Mesenchymal stem cell (in vitro differentiated cells and primary cell): ENCODE data around the gene PI4KA.
"Not testable (repeated sequence)": the region's sequence is repeated elsewhere in the genome, so short reads cannot be mapped to it uniquely, and the experiment has no call there.

Source experiments
- DNase-seq: peaks from one replicate; pipeline ENCODE4 v3.0.0-alpha.2; 2013
- H2AFZ ChIP-seq: one replicate; pipeline ENCODE4 v1.6.1; 2013; ENCODE audit warnings: low read depth, mild to moderate bottlenecking, control low read depth, inconsistent platforms, low read length, moderate library complexity
- H2AK5ac ChIP-seq: 2 replicates; pipeline ENCODE4 v1.6.1; 2013; ENCODE audit warnings: low read length, moderate library complexity, mild to moderate bottlenecking, inconsistent platforms; ENCODE audit not compliant: severe bottlenecking
- H2BK120ac ChIP-seq: one replicate; pipeline ENCODE4 v1.6.1; 2013; ENCODE audit warnings: low read depth, mild to moderate bottlenecking, inconsistent platforms, low read length, moderate library complexity
- H2BK12ac ChIP-seq, 2 experiments: one replicate each; pipeline ENCODE4 v1.6.1; 2013; ENCODE audit warnings: inconsistent platforms in 2 of 2, low read length in 2 of 2, mild to moderate bottlenecking in 2 of 2, moderate library complexity in 2 of 2, control low read depth in 1 of 2
- H2BK15ac ChIP-seq: one replicate; pipeline ENCODE4 v1.6.1; 2013; ENCODE audit warnings: mild to moderate bottlenecking, low read depth, inconsistent platforms; ENCODE audit not compliant: poor library complexity, severe bottlenecking
- H2BK5ac ChIP-seq: 2 replicates; pipeline ENCODE4 v1.6.1; 2013; ENCODE audit warnings: low read depth, mild to moderate bottlenecking, low read length, control low read depth, inconsistent platforms; ENCODE audit not compliant: poor library complexity, severe bottlenecking
- H3K14ac ChIP-seq, 2 experiments: one replicate each; pipeline ENCODE4 v1.6.1; 2013; ENCODE audit warnings: inconsistent platforms in 2 of 2, low read length in 2 of 2, control low read depth in 1 of 2, mild to moderate bottlenecking in 1 of 2, moderate library complexity in 1 of 2
- H3K18ac ChIP-seq, 2 experiments: one replicate each; pipeline ENCODE4 v1.6.1; 2013; ENCODE audit warnings: inconsistent platforms in 2 of 2, low read length in 2 of 2, control low read depth in 1 of 2, low read depth in 1 of 2, mild to moderate bottlenecking in 1 of 2
- H3K23ac ChIP-seq, 2 experiments: one replicate each; pipeline ENCODE4 v1.6.1; 2013; ENCODE audit warnings: inconsistent platforms in 2 of 2, low read length in 2 of 2, mild to moderate bottlenecking in 2 of 2, moderate library complexity in 2 of 2, control low read depth in 1 of 2
- H3K27ac ChIP-seq: 2 replicates; pipeline ENCODE4 v1.5.1; 2013; ENCODE audit warnings: mild to moderate bottlenecking, moderate library complexity, low read length, control low read depth, inconsistent platforms; ENCODE audit not compliant: poor library complexity, severe bottlenecking
- H3K27me3 ChIP-seq, 2 experiments: 2 replicates each; pipeline versions ENCODE4 v1.6.1 to v1.7.0; 2013; ENCODE audit warnings: low read length in 2 of 2, mild to moderate bottlenecking in 2 of 2, moderate library complexity in 2 of 2, control low read depth in 1 of 2, inconsistent platforms in 1 of 2; ENCODE audit not compliant: control insufficient read depth in 1 of 2, insufficient read depth in 1 of 2
- H3K36me3 ChIP-seq, 2 experiments: 2 replicates each; pipeline versions ENCODE4 v1.6.1 to v1.7.0; 2013; ENCODE audit warnings: low read length in 2 of 2, control low read depth in 1 of 2, inconsistent platforms in 1 of 2, low read depth in 1 of 2, mild to moderate bottlenecking in 1 of 2; ENCODE audit not compliant: insufficient read depth in 2 of 2, control insufficient read depth in 1 of 2
- H3K4ac ChIP-seq, 2 experiments: one replicate each; pipeline ENCODE4 v1.6.1; 2013; ENCODE audit warnings: inconsistent platforms in 2 of 2, low read length in 2 of 2, mild to moderate bottlenecking in 2 of 2, moderate library complexity in 2 of 2, control low read depth in 1 of 2, low read depth in 1 of 2
- H3K4me1 ChIP-seq: 2 replicates; pipeline ENCODE4 v1.6.1; 2013; ENCODE audit warnings: low read depth, low read length, control low read depth; ENCODE audit not compliant: control insufficient read depth, insufficient read depth
- H3K4me2 ChIP-seq: 2 replicates; pipeline ENCODE4 v1.6.1; 2013; ENCODE audit warnings: low read length, mild to moderate bottlenecking, inconsistent platforms; ENCODE audit not compliant: poor library complexity, severe bottlenecking
- H3K4me3 ChIP-seq, 2 experiments: 2 replicates each; pipeline versions ENCODE4 v1.5.1 to v1.7.0; 2013; ENCODE audit warnings: low read length in 2 of 2, mild to moderate bottlenecking in 2 of 2, control low read depth in 1 of 2, low read depth in 1 of 2; ENCODE audit not compliant: insufficient read depth in 1 of 2
- H3K79me1 ChIP-seq: replicated peaks from 2 replicates; pipeline ENCODE4 v1.6.1; 2013; ENCODE audit warnings: mild to moderate bottlenecking, control low read depth, low read length, inconsistent platforms; ENCODE audit not compliant: poor library complexity, severe bottlenecking
- H3K9ac ChIP-seq: 2 replicates; pipeline ENCODE4 v1.7.0; 2013; ENCODE audit warnings: mild to moderate bottlenecking, low read length, moderate library complexity
- H3K9me3 ChIP-seq: 2 replicates; pipeline ENCODE4 v1.7.0; 2013; ENCODE audit warnings: mild to moderate bottlenecking, low read length; ENCODE audit not compliant: control insufficient read depth
- H4K8ac ChIP-seq: one replicate; pipeline ENCODE4 v1.6.1; 2013; ENCODE audit warnings: inconsistent platforms, mild to moderate bottlenecking, low read length, moderate library complexity
- H4K91ac ChIP-seq: one replicate; pipeline ENCODE4 v1.6.1; 2013; ENCODE audit warnings: mild to moderate bottlenecking, low read length, inconsistent platforms
- WGBS: methylation state at CpG from one replicate; pipeline ENCODE4 v1.1.7; 2013; ENCODE audit warnings: mixed read lengths; 5-methylcytosine and 5-hydroxymethylcytosine counted together

PI4KA gene

DNA sequence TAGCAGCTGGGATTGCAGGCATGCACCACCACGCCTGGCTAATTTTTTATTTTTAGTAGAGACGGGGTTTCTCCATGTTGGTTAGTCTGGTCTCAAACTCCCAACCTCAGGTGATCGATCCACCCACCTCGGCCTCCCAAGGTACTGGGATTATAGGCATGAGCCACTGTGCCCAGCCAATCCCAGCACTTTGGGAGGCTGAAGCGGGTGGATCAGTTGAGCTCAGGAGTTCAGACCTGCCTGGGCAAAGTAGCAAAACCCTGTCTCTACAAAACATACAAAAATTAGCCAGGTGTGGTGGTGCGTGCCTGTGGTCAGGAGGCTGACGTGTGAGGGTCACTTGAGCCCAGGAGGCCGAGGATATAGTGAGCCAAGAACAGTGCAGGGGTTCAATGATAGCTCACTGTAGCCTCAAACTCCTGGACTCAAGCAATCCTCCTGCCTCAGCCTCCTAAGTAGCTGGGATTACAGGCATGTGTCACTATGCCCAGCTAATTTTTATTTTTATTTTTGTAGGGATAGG is 36.8 kb downstream of the PI4KA start:
- H3K4me3 ChIP-seq, H3K9me3 ChIP-seq, H3K27ac ChIP-seq, H3K23ac ChIP-seq, H4K91ac ChIP-seq, H4K8ac ChIP-seq, H3K4ac ChIP-seq, DNase-seq, H3K14ac ChIP-seq, H2AFZ ChIP-seq, H3K4me2 ChIP-seq, H3K27me3 ChIP-seq, H3K18ac ChIP-seq, H2BK15ac ChIP-seq, H3K4me1 ChIP-seq, H3K79me1 ChIP-seq, H2BK120ac ChIP-seq, H2BK5ac ChIP-seq, H2BK12ac ChIP-seq, H2AK5ac ChIP-seq, H3K9ac ChIP-seq: not testable (repeated sequence)
- H3K36me3 ChIP-seq = peaks cover 9 to 78% of the 10 kb centered on the region in 2 experiments
- WGBS = 99% methylated on average over 8 of the region's 8 CpGs

DNA sequence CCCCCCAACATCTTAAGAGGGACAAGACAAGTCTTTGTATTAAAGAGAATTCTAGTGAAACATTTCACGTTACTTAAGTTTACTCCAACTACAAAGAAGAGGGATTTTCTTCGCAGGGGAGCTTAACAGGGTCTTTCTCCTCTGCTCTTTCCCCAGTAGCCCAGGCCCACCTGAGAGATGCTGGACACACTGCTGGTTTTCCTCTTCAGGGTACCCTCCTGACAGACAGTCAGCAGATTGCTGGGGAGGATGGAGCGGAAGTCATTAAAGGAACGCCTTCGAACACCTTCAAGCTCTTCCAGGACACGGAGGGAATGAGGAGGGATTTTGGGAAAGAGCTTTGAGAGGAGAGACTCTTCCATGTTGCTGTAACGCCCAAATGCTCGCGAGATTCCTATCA is 39.1 kb downstream of the PI4KA start:
- no peak overlapping the region for H2BK5ac ChIP-seq
- H3K27ac ChIP-seq = no peak overlapping the region
- H3K4me2 ChIP-seq = no peak overlapping the region
- no peaks in the 10 kb centered on the region for H3K4me1 ChIP-seq
- H3K23ac ChIP-seq = no peak overlapping the region
- no peak overlapping the region for H3K4ac ChIP-seq
- no peak overlapping the region for H3K14ac ChIP-seq
- H3K4me3 ChIP-seq = no peak overlapping the region
- no peak overlapping the region for H3K18ac ChIP-seq
- no peak overlapping the region for H4K8ac ChIP-seq
- H2AFZ ChIP-seq = no peak overlapping the region
- no peak for DNase-seq
- H3K36me3 ChIP-seq = peaks cover 15 to 78% of the 10 kb centered on the region in 2 experiments
- H4K91ac ChIP-seq = no peak overlapping the region
- H3K9ac ChIP-seq = no peak overlapping the region
- H2BK15ac ChIP-seq = no peak overlapping the region
- no peak overlapping the region for H2BK12ac ChIP-seq
- 98% methylated on average over 9 of the region's 9 CpGs for WGBS
- H3K79me1 ChIP-seq = peaks cover 2% of the 10 kb centered on the region
- no peaks in the 10 kb centered on the region for H3K27me3 ChIP-seq
- no peaks in the 10 kb centered on the region for H3K9me3 ChIP-seq
- no peak overlapping the region for H2BK120ac ChIP-seq
- no peak overlapping the region for H2AK5ac ChIP-seq

DNA sequence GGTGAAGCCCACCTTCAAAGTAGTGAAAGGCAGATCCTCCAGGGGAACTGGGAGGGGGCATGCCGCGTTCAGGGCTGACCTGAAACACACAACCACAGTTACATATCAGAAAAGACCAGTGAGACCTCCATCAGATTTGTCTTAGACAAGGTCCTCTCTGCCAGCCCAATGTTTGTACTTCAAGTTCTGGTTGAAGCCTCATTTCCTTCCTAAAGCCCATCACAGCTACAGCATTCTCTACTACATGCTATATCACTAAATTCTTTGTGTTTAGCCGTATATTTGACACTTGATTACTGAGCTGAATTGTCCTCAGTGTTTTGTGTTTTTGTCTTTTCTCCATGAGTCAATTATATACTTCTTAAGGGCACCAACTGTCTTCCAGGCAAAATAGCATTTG is 40.1 kb downstream of the PI4KA start:
- no peaks in the 10 kb centered on the region for H3K27me3 ChIP-seq
- no peak overlapping the region for H2AK5ac ChIP-seq
- peaks cover 2% of the 10 kb centered on the region for H3K79me1 ChIP-seq
- no peak overlapping the region for H3K23ac ChIP-seq
- no peak overlapping the region for H2BK15ac ChIP-seq
- no peak overlapping the region for H2AFZ ChIP-seq
- no peak overlapping the region for H3K18ac ChIP-seq
- no peak overlapping the region for H3K4me3 ChIP-seq
- H3K14ac ChIP-seq = no peak overlapping the region
- H3K9me3 ChIP-seq = no peaks in the 10 kb centered on the region
- H2BK5ac ChIP-seq = no peak overlapping the region
- no peak overlapping the region for H2BK120ac ChIP-seq
- H4K91ac ChIP-seq = no peak overlapping the region
- no peak overlapping the region for H4K8ac ChIP-seq
- WGBS = 93% methylated on average over 2 of the region's 3 CpGs
- H3K4me1 ChIP-seq = no peaks in the 10 kb centered on the region
- no peak for DNase-seq
- no peak overlapping the region for H3K4me2 ChIP-seq
- H3K36me3 ChIP-seq = peaks cover 15 to 75% of the 10 kb centered on the region in 2 experiments
- no peak overlapping the region for H3K9ac ChIP-seq
- H2BK12ac ChIP-seq = no peak overlapping the region
- no peak overlapping the region for H3K27ac ChIP-seq
- no peak overlapping the region for H3K4ac ChIP-seq

DNA sequence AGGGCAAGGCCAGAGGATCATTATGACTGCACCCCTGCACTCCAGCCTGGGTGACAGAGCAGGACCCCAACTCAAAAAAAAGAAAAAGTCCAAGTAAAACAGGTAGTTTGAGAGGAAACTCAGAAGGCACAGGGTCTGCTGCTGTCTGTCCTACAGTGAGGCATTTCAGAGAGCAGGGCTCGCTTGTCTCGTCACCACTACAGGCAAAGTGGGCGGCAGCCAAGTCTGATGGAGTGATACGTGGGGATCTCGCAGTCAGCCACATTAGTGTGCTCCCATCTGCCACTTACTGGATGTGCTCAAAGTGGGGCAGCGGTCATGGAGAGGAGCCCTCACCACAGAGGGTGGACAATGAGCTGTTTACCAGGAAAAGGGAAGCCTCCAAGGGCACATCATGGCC is 42.1 kb downstream of the PI4KA start:
- no peaks in the 10 kb centered on the region for H3K9me3 ChIP-seq
- H2BK15ac ChIP-seq = no peak overlapping the region
- H3K23ac ChIP-seq = no peak overlapping the region
- peaks cover 15 to 80% of the 10 kb centered on the region in 2 experiments for H3K36me3 ChIP-seq
- no peak overlapping the region for H3K14ac ChIP-seq
- no peaks in the 10 kb centered on the region for H3K27me3 ChIP-seq
- no peak overlapping the region for H2AK5ac ChIP-seq
- H2BK12ac ChIP-seq = no peak overlapping the region
- no peak overlapping the region for H3K4me2 ChIP-seq
- H2AFZ ChIP-seq = no peak overlapping the region
- no peak overlapping the region for H3K9ac ChIP-seq
- H4K8ac ChIP-seq = no peak overlapping the region
- peaks cover 2% of the 10 kb centered on the region for H3K79me1 ChIP-seq
- H2BK5ac ChIP-seq = no peak overlapping the region
- no peak for DNase-seq
- H4K91ac ChIP-seq = no peak overlapping the region
- H3K18ac ChIP-seq = no peak overlapping the region
- no peak overlapping the region for H3K4ac ChIP-seq
- 97% methylated on average over 6 of the region's 6 CpGs for WGBS
- no peak overlapping the region for H3K4me3 ChIP-seq
- peaks cover 1% of the 10 kb centered on the region for H3K4me1 ChIP-seq
- no peak overlapping the region for H3K27ac ChIP-seq
- no peak overlapping the region for H2BK120ac ChIP-seq
